ENCODE data around the gene SFMBT1. TPM values are rescaled to one million over a fixed set of nuclear protein-coding genes. Genes with fewer than 3 reads are reported as not detected.
A peak's percentile ranks its signal among the peaks of the same experiment; 100 is the strongest.

The SFMBT1 gene
- total RNA-seq, 1 experiment from 2014 or later: 14.8 TPM

DNA sequence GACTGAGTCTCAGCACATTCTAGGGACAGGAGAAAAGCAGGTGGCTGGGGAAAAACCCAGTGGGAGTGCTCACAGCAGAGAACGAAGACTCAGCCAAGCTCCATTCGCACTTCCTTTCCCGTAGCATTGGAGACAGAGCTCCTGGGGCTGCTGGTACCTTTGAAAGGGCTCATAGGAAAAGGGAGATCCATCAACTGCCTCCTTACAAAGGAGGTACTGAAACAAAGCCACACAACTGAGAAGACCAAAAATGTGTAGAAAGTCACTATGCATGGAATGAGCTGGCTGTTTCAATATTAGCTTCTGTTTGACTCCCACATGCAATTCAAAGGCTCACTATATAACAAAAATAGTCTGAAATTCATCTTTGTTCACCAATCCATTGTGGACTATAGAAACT is 165.4 kb downstream of the SFMBT1 start:
- no peak for ATAC-seq
- no peaks in the 10 kb centered on the region for H3K4me1 ChIP-seq (ENCODE audit: control insufficient read depth in 1 of 2, insufficient read depth in 2 of 2, low read length in 2 of 2)
- H3K4me2 ChIP-seq (ENCODE audit: low read length): no peak overlapping the region
- no peaks in the 10 kb centered on the region for H3K27me3 ChIP-seq (ENCODE audit: insufficient read depth, low read length)
- H3K9ac ChIP-seq (ENCODE audit: low read length): no peak overlapping the region
- intact Hi-C loops (cut with micrococcal nuclease): no loop called here
- POLR2A ChIA-PET: no interaction called here
- H2AFZ ChIP-seq (ENCODE audit: low read depth, low read length, poor library complexity, severe bottlenecking): no peak overlapping the region
- H3K9me3 ChIP-seq (ENCODE audit: control insufficient read depth in 1 of 2, insufficient read depth in 1 of 2, low read depth in 1 of 2, low read length in 2 of 2): no peaks in the 10 kb centered on the region
- no peak for DNase-seq (ENCODE audit: low read depth, low spot score)
- no peaks in the 10 kb centered on the region for H3K36me3 ChIP-seq (ENCODE audit: control insufficient read depth in 1 of 2, insufficient read depth in 2 of 2, low read length in 2 of 2)
- BruUV-seq (replicated peaks): no TSS peak
- no peak for TF ChIP-seq POLR2A (IDR thresholded peaks at IDR 0.05; ENCODE audit: borderline replicate concordance, extremely low read depth, insufficient read depth, insufficient read length)
- TF ChIP-seq CBX3 (IDR thresholded peaks at IDR 0.05; ENCODE audit: low read depth): no peak
- no peak for TF ChIP-seq EGR1 (IDR thresholded peaks at IDR 0.05; ENCODE audit: low read depth)
- no peak for TF ChIP-seq CEBPB (IDR thresholded peaks at IDR 0.05; ENCODE audit: low read depth)
- no peak for TF ChIP-seq SRF (IDR thresholded peaks at IDR 0.05; ENCODE audit: low read depth)
- TF ChIP-seq, protein P1, sequence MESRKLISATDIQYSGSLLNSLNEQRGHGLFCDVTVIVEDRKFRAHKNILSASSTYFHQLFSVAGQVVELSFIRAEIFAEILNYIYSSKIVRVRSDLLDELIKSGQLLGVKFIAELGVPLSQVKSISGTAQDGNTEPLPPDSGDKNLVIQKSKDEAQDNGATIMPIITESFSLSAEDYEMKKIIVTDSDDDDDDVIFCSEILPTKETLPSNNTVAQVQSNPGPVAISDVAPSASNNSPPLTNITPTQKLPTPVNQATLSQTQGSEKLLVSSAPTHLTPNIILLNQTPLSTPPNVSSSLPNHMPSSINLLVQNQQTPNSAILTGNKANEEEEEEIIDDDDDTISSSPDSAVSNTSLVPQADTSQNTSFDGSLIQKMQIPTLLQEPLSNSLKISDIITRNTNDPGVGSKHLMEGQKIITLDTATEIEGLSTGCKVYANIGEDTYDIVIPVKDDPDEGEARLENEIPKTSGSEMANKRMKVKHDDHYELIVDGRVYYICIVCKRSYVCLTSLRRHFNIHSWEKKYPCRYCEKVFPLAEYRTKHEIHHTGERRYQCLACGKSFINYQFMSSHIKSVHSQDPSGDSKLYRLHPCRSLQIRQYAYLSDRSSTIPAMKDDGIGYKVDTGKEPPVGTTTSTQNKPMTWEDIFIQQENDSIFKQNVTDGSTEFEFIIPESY (IDR thresholded peaks at IDR 0.05; ENCODE audit: extremely low read depth, insufficient replicate concordance, low read length): no peak
- no peak for TF ChIP-seq EZH2 (IDR thresholded peaks at IDR 0.05)
- RAD21 ChIA-PET (ENCODE audit: low non-redundant PET in 1 of 2, low total read pairs in 2 of 2, uncharacterized antibody in 2 of 2, unreplicated experiment in 2 of 2): interaction anchor here in 1 of 2 experiments (0.6 kb wide), 1 partner anchor 177 kb away, joined by 3 read pairs; no protein-coding TSS in a partner anchor
- CTCF ChIA-PET: no interaction called here
- H3K9me2 ChIP-seq (ENCODE audit: insufficient read depth): no peaks in the 10 kb centered on the region
- no peaks in the 10 kb centered on the region for H4K20me1 ChIP-seq (ENCODE audit: insufficient read depth)
- no peak overlapping the region for H3K27ac ChIP-seq (ENCODE audit: low read depth, low read length)
- no peak overlapping the region for H3K4me3 ChIP-seq (replicated peaks in 1 of 2; ENCODE audit: low read depth in 1 of 2, low read length in 2 of 2)
- H3K79me2 ChIP-seq (ENCODE audit: insufficient read depth, low read length): no peaks in the 10 kb centered on the region

DNA sequence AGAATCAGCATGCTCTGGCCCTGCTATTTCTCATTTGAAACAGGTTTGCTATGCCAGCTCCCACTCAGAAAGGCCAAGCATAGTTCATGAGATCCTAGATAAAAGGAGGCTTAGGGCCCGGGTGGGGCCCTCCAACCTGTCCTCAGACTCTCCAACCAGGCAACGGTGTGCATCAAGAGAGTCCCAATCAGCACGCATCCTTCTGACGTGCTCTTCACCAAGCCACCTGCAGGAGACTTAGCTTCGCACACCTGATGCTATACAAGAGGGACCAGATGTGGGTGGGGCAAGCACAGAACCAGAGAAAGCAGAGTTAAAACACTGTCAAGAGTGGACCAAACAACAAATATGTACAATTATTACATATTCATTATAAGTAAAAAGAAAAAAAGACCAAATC is 165.8 kb downstream of the SFMBT1 start:
- TF ChIP-seq RAD21 (IDR thresholded peaks at IDR 0.05; ENCODE audit: low read depth): no peak
- TF ChIP-seq, protein P1 (IDR thresholded peaks at IDR 0.05; ENCODE audit: extremely low read depth, insufficient replicate concordance, low read length): no peak
- TF ChIP-seq, protein P2, sequence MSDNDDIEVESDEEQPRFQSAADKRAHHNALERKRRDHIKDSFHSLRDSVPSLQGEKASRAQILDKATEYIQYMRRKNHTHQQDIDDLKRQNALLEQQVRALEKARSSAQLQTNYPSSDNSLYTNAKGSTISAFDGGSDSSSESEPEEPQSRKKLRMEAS (IDR thresholded peaks at IDR 0.05): no peak
- TF ChIP-seq POLR2A (IDR thresholded peaks at IDR 0.05; ENCODE audit: borderline replicate concordance, extremely low read depth, insufficient read depth, insufficient read length): no peak
- no peak for TF ChIP-seq SRF (IDR thresholded peaks at IDR 0.05; ENCODE audit: low read depth)
- TF ChIP-seq, protein P3, sequence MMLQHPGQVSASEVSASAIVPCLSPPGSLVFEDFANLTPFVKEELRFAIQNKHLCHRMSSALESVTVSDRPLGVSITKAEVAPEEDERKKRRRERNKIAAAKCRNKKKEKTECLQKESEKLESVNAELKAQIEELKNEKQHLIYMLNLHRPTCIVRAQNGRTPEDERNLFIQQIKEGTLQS (IDR thresholded peaks at IDR 0.05): no peak
- TF ChIP-seq JUND (IDR thresholded peaks at IDR 0.05): no peak
- no peak for TF ChIP-seq EZH2phosphoT487 (IDR thresholded peaks at IDR 0.05; ENCODE audit: borderline replicate concordance)
- no peak for TF ChIP-seq EZH2 (IDR thresholded peaks at IDR 0.05)
- TF ChIP-seq CEBPB (IDR thresholded peaks at IDR 0.05; ENCODE audit: low read depth): no peak
- no peak for TF ChIP-seq SIN3A (IDR thresholded peaks at IDR 0.05; ENCODE audit: low read depth)
- TF ChIP-seq FOSL1 (IDR thresholded peaks at IDR 0.05; ENCODE audit: low read depth): no peak
- TF ChIP-seq POLR2AphosphoS5 (IDR thresholded peaks at IDR 0.05; ENCODE audit: low read depth, low read length): no peak
- TF ChIP-seq EGR1 (IDR thresholded peaks at IDR 0.05; ENCODE audit: low read depth): no peak
- no peak for TF ChIP-seq ZFX (IDR thresholded peaks at IDR 0.05)
- TF ChIP-seq YY1 (IDR thresholded peaks at IDR 0.05; ENCODE audit: extremely low read depth, insufficient replicate concordance, low read depth, low read length): no peak
- no peak for TF ChIP-seq ELF1 (IDR thresholded peaks at IDR 0.05; ENCODE audit: borderline replicate concordance, low read depth)
- no peak overlapping the region for H3K9ac ChIP-seq (ENCODE audit: low read length)
- no peak overlapping the region for H2AFZ ChIP-seq (ENCODE audit: low read depth, low read length, poor library complexity, severe bottlenecking)
- no peaks in the 10 kb centered on the region for H3K79me2 ChIP-seq (ENCODE audit: insufficient read depth, low read length)
- H3K4me1 ChIP-seq (ENCODE audit: control insufficient read depth in 1 of 2, insufficient read depth in 2 of 2, low read length in 2 of 2): no peaks in the 10 kb centered on the region
- no peaks in the 10 kb centered on the region for H3K36me3 ChIP-seq (ENCODE audit: control insufficient read depth in 1 of 2, insufficient read depth in 2 of 2, low read length in 2 of 2)
- no peaks in the 10 kb centered on the region for H3K9me2 ChIP-seq (ENCODE audit: insufficient read depth)
- ATAC-seq: peak; percentile 73
- ChIA-PET RAD21 (ENCODE audit: low non-redundant PET in 1 of 2, low total read pairs in 2 of 2, uncharacterized antibody in 2 of 2, unreplicated experiment in 2 of 2) (no interaction called here), POLR2A (no interaction called here), CTCF (no interaction called here)
- no peaks in the 10 kb centered on the region for H3K27me3 ChIP-seq (ENCODE audit: insufficient read depth, low read length)
- H3K9me3 ChIP-seq (ENCODE audit: control insufficient read depth in 1 of 2, insufficient read depth in 1 of 2, low read depth in 1 of 2, low read length in 2 of 2): no peaks in the 10 kb centered on the region
- no peak overlapping the region for H3K4me3 ChIP-seq (replicated peaks in 1 of 2; ENCODE audit: low read depth in 1 of 2, low read length in 2 of 2)
- no peak overlapping the region for H3K27ac ChIP-seq (ENCODE audit: low read depth, low read length)
- DNase-seq (ENCODE audit: low read depth, low spot score): no peak
- BruUV-seq (replicated peaks): no TSS peak
- no peak overlapping the region for H3K4me2 ChIP-seq (ENCODE audit: low read length)
- intact Hi-C loops (cut with micrococcal nuclease): no loop called here
- no peaks in the 10 kb centered on the region for H4K20me1 ChIP-seq (ENCODE audit: insufficient read depth)
